ENCODE results near the gene CARD11. TPM values are rescaled to one million over a fixed set of nuclear protein-coding genes. Genes with fewer than 3 reads are reported as not detected.

Gene CARD11
- total RNA-seq, 2 experiments from 2014 or later, result 98.3 to 103 TPM

DNA sequence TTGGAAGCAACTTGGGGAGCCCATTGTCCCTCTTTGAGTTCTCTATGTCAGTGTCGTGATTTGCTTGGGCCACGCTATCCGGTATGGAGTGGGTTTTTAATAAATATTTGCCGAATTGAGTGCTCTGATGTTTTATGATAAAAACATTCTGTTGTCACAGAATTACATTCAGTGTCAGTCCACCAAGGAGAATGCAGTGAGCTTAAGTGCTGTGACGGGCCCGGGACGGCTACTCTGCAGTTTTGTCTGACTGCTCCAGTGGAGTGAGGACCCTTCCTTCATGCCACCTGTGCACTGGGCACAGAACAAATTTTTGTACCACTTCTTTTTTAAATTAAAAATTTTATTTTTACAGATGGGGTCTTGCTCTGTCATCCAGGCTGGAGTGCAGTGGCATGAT is 76.0 kb downstream of the CARD11 start:
- peaks cover 44% of the 10 kb centered on the region for H3K4me1 Mint-ChIP-seq (ENCODE audit: low read depth)
- H3K27ac Mint-ChIP-seq, result no peak overlapping the region
- peaks cover 46% of the 10 kb centered on the region for H3K36me3 Mint-ChIP-seq (ENCODE audit: low read depth)
- peaks cover 26% of the 10 kb centered on the region for H3K9me3 Mint-ChIP-seq
- DNase-seq (no peak), ATAC-seq (no peak)
- POLR2A ChIA-PET, result interaction anchor here (3.6 kb wide), 1 partner anchor 12 kb away, joined by 19 read pairs; no protein-coding TSS in a partner anchor
- CTCF ChIA-PET, result no interaction called here
- TF ChIP-seq, protein P1, sequence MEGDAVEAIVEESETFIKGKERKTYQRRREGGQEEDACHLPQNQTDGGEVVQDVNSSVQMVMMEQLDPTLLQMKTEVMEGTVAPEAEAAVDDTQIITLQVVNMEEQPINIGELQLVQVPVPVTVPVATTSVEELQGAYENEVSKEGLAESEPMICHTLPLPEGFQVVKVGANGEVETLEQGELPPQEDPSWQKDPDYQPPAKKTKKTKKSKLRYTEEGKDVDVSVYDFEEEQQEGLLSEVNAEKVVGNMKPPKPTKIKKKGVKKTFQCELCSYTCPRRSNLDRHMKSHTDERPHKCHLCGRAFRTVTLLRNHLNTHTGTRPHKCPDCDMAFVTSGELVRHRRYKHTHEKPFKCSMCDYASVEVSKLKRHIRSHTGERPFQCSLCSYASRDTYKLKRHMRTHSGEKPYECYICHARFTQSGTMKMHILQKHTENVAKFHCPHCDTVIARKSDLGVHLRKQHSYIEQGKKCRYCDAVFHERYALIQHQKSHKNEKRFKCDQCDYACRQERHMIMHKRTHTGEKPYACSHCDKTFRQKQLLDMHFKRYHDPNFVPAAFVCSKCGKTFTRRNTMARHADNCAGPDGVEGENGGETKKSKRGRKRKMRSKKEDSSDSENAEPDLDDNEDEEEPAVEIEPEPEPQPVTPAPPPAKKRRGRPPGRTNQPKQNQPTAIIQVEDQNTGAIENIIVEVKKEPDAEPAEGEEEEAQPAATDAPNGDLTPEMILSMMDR (IDR thresholded peaks at IDR 0.05), result no peak
- H3K4me3 Mint-ChIP-seq, result no peak overlapping the region
- intact Hi-C loops (cut with micrococcal nuclease), result no loop called here
- no peaks in the 10 kb centered on the region for H3K27me3 Mint-ChIP-seq

GRCh38 chr7:2967253-2967652 is 76.4 kb downstream of the CARD11 start:
- H3K9me3 Mint-ChIP-seq, result peaks cover 26% of the 10 kb centered on the region
- TF ChIP-seq, protein P1 (IDR thresholded peaks at IDR 0.05), result no peak
- H3K4me3 Mint-ChIP-seq, result no peak overlapping the region
- CTCF ChIA-PET, result interaction anchor here (1.1 kb wide), 1 partner anchor 123 kb away, joined by 3 read pairs; no protein-coding TSS in a partner anchor
- H3K27me3 Mint-ChIP-seq, result no peaks in the 10 kb centered on the region
- DNase-seq (no peak), ATAC-seq (no peak)
- no peak overlapping the region for H3K27ac Mint-ChIP-seq
- H3K36me3 Mint-ChIP-seq (ENCODE audit: low read depth), result peaks cover 42% of the 10 kb centered on the region
- intact Hi-C loops (cut with micrococcal nuclease), result no loop called here
- POLR2A ChIA-PET, result interaction anchor here (3.6 kb wide), 1 partner anchor 12 kb away, joined by 19 read pairs; no protein-coding TSS in a partner anchor
- peaks cover 43% of the 10 kb centered on the region for H3K4me1 Mint-ChIP-seq (ENCODE audit: low read depth)

DNA sequence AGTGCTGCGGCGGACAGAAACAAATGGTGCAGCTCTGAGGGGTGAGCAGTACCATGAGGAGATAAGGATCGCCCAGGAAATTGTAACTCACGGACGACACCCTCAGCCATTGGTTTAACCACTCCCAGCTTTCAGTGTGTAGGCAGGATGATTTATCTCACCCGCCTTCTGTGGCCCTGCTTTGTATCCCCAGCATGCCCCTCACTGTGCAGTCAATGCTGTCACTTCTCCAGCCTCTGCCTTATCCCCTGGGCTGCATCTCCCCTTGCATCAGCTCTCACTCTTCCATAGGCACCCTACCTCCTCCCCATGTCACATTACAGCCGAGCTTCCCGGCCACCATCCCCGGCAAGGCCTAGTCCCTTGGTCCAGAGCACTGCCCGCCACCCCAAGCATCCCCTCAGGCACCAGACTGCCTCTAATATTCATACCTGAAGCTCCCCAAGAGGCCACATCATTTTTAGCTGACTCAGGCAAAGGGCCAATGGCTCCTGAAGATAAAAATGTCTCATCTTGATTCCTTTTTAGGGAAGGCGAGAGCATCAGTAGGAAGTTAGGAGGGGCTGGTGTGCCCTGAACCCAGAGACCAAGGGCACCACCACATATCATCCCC is 77.1 kb downstream of the CARD11 start:
- Mint-ChIP-seq H3K9me3 (peaks cover 26% of the 10 kb centered on the region), H3K4me1 (ENCODE audit: low read depth) (peaks cover 47% of the 10 kb centered on the region), H3K36me3 (ENCODE audit: low read depth) (peaks cover 44% of the 10 kb centered on the region), H3K4me3 (no peak overlapping the region), H3K27me3 (no peaks in the 10 kb centered on the region), H3K27ac (no peak overlapping the region)
- TF ChIP-seq, protein P1 (IDR thresholded peaks at IDR 0.05), result no peak
- POLR2A ChIA-PET, result interaction anchor here (0.6 to 3.6 kb wide), 5 partner anchors 10 to 120 kb away, joined by 3 to 19 read pairs (median 4); no protein-coding TSS in a partner anchor
- intact Hi-C loops (cut with micrococcal nuclease), result no loop called here
- DNase-seq (no peak), ATAC-seq (peak; percentile 12)
- CTCF ChIA-PET, result interaction anchor here (1.1 kb wide), 1 partner anchor 124 kb away, joined by 3 read pairs; no protein-coding TSS in a partner anchor

GRCh38 chr7:2965745-2966270 is 77.9 kb downstream of the CARD11 start:
- Mint-ChIP-seq H3K36me3 (ENCODE audit: low read depth) (peaks cover 48% of the 10 kb centered on the region), H3K27ac (no peak overlapping the region), H3K4me3 (no peak overlapping the region), H3K9me3 (peaks cover 26% of the 10 kb centered on the region), H3K4me1 (ENCODE audit: low read depth) (peaks cover 45% of the 10 kb centered on the region), H3K27me3 (no peaks in the 10 kb centered on the region)
- intact Hi-C loops (cut with micrococcal nuclease), result no loop called here
- ChIA-PET CTCF (interaction anchor here (0.7 to 1.6 kb wide), 4 partner anchors 9 to 32 kb away, joined by 3 to 8 read pairs (median 4); no protein-coding TSS in a partner anchor), POLR2A (interaction anchor here (0.6 to 3.6 kb wide), 8 partner anchors 9 to 119 kb away, joined by 3 to 19 read pairs (median 4); no protein-coding TSS in a partner anchor)
- TF ChIP-seq, protein P1 (IDR thresholded peaks at IDR 0.05), result no peak
- ATAC-seq (no peak), DNase-seq (no peak)

GRCh38 chr7:2965301-2965700 is 78.4 kb downstream of the CARD11 start:
- peaks cover 28% of the 10 kb centered on the region for H3K9me3 Mint-ChIP-seq
- intact Hi-C loops (cut with micrococcal nuclease), result no loop called here
- CTCF ChIA-PET, result interaction anchor here (0.7 to 1.6 kb wide), 7 partner anchors 9 to 33 kb away, joined by 3 to 8 read pairs (median 3); no protein-coding TSS in a partner anchor
- H3K4me1 Mint-ChIP-seq (ENCODE audit: low read depth), result peaks cover 48% of the 10 kb centered on the region
- H3K4me3 Mint-ChIP-seq, result no peak overlapping the region
- POLR2A ChIA-PET, result interaction anchor here (0.9 to 3.6 kb wide), 6 partner anchors 8 to 63 kb away, joined by 3 to 19 read pairs (median 4); no protein-coding TSS in a partner anchor
- TF ChIP-seq, protein P1 (IDR thresholded peaks at IDR 0.05), result no peak
- no peak for ATAC-seq
- H3K36me3 Mint-ChIP-seq (ENCODE audit: low read depth), result peaks cover 51% of the 10 kb centered on the region
- no peaks in the 10 kb centered on the region for H3K27me3 Mint-ChIP-seq
- H3K27ac Mint-ChIP-seq, result no peak overlapping the region
- DNase-seq, result no peak
